Measurements from ENCODE around the gene DEPDC1.
"Not testable (repeated sequence)": the region's sequence is repeated elsewhere in the genome, so short reads cannot be mapped to it uniquely, and the experiment has no call there.

Gene DEPDC1

GRCh38 chr1:68496680-68497357, at the start of gene DEPDC1:
DEPDC1 (minus strand) TSS chr1:68497082; CDS start chr1:68496999, 83 bp downstream.
- DNase-seq, result peak in 3 of 4 experiments; percentile 1 to 31 (median 7)

GRCh38 chr1:68544651-68545050, 47.8 kb upstream of the DEPDC1 start:
- DNase-seq, result no peak

- no peak for DNase-seq
Observed at GRCh38 chr1:68542586-68542985, 45.7 kb upstream of the DEPDC1 start.

- no peak for DNase-seq
Observed at GRCh38 chr1:68538941-68539340, 42.1 kb upstream of the DEPDC1 start.

GRCh38 chr1:68528243-68528642, 31.4 kb upstream of the DEPDC1 start:
- DNase-seq, result no peak

- no peak for DNase-seq
Observed at GRCh38 chr1:68525781-68526180, 28.9 kb upstream of the DEPDC1 start.

- no peak for DNase-seq
Observed at GRCh38 chr1:68521286-68521685, 24.4 kb upstream of the DEPDC1 start.

- no peak for DNase-seq
Observed at GRCh38 chr1:68516066-68516465, 19.2 kb upstream of the DEPDC1 start.

- DNase-seq, result no peak
Observed at GRCh38 chr1:68511254-68511653, 14.4 kb upstream of the DEPDC1 start.

GRCh38 chr1:68506386-68506785, 9.5 kb upstream of the DEPDC1 start:
- DNase-seq, result no peak

- no peak for DNase-seq
Observed at GRCh38 chr1:68503085-68503484, 6.2 kb upstream of the DEPDC1 start.

GRCh38 chr1:68497358-68497698, 446 bp upstream of the DEPDC1 start:
- DNase-seq, result no peak

- DNase-seq, result no peak
Observed at GRCh38 chr1:68495968-68496679, 758 bp downstream of the DEPDC1 start.

GRCh38 chr1:68495532-68495931, 1.4 kb downstream of the DEPDC1 start:
- DNase-seq, result no peak

- no peak for DNase-seq
Observed at GRCh38 chr1:68493193-68493592, 3.7 kb downstream of the DEPDC1 start.

- not testable (repeated sequence) for DNase-seq
Observed at GRCh38 chr1:68492255-68492654, 4.6 kb downstream of the DEPDC1 start.

- DNase-seq, result no peak
Observed at GRCh38 chr1:68490046-68490651, 6.7 kb downstream of the DEPDC1 start.

- DNase-seq, result no peak
Observed at GRCh38 chr1:68485431-68486022, 11.4 kb downstream of the DEPDC1 start.

GRCh38 chr1:68484618-68485017, 12.3 kb downstream of the DEPDC1 start:
- DNase-seq, result no peak

GRCh38 chr1:68481041-68481440, 15.8 kb downstream of the DEPDC1 start:
- no peak for DNase-seq

GRCh38 chr1:68479501-68479900, 17.4 kb downstream of the DEPDC1 start:
- no peak for DNase-seq

- DNase-seq, result no peak
Observed at GRCh38 chr1:68478662-68479061, 18.2 kb downstream of the DEPDC1 start.

- DNase-seq, result not testable (repeated sequence)
Observed at GRCh38 chr1:68476626-68477025, 20.3 kb downstream of the DEPDC1 start.

GRCh38 chr1:68473060-68473459, 23.8 kb downstream of the DEPDC1 start:
- no peak for DNase-seq

All from activated naive CD4-positive, alpha-beta T cell (primary cell).